GM18498 (cell line): Measurements from ENCODE around the gene BICC1.
"Not testable (repeated sequence)": the region's sequence is repeated elsewhere in the genome, so short reads cannot be mapped to it uniquely, and the experiment has no call there.

Source experiments
- ATAC-seq: cut with Tn5 transposase; IDR thresholded peaks from one replicate; pipeline ENCODE4 v1.9.1; 2021; ENCODE audit warnings: mild to moderate bottlenecking, moderate library complexity; ENCODE audit not compliant: unreplicated experiment

Gene BICC1

DNA sequence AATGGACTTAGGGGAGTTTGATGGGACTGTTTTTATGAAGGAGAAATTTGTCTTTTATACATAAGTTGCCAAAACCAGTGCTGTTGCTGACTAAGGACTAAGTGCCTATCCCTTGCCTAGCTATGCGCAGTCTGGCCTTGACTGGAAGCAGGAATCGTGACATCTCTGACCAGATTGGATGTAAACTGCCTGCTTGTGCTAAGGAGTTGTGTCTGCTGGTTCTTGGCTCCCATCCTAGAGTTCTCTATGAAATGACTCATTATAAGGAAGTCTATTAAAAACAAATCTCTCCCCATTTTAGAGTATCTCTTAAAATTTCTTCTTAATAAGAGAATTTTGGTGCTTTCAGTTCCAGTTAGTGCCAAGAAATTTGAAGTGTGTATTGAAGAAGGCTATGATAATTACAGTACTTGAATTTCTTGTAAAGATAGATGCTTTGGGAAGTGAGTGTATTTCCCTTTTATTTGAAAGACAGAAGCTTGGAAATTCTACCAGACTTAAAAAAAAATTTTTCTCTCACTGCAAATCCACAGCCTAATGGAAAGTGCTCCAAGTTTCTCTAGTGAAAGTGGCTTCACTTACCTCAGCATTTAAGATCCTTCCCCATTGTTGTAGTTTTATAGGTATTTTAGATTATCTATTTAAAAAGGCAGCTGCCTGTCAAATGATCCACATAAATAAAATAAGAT lies 77.6 kb downstream of the BICC1 start:
- no peak for ATAC-seq

- ATAC-seq, result no peak
Observed at GRCh38 chr10:58590924-58591323, 78.3 kb downstream of the BICC1 start.

DNA sequence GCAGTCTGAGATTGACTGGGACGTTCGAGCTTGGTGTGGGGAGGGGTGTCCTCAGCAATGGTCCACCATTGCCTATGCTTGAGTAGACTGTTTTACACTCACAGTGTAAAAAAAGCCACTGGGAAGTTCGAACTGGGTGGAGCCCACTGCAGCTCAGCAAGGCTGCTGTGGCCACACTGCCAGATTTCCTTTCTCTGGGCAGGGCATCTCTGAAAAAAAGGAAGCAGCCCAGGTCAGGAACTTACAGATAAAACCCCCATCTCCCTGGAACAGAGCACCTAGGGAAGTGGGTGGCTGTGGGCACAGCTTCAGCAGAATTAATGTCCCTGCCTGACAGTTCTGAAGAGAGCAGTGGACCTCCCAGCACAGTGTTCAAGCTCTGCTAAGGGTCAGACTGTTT lies 80.3 kb downstream of the BICC1 start:
- no peak for ATAC-seq

- not testable (repeated sequence) for ATAC-seq
Observed at GRCh38 chr10:58597211-58597610, 84.5 kb downstream of the BICC1 start.

GRCh38 chr10:58599927-58600553 lies 87.4 kb downstream of the BICC1 start:
- no peak for ATAC-seq

GRCh38 chr10:58608351-58608750 lies 95.7 kb downstream of the BICC1 start:
- ATAC-seq, result no peak

DNA sequence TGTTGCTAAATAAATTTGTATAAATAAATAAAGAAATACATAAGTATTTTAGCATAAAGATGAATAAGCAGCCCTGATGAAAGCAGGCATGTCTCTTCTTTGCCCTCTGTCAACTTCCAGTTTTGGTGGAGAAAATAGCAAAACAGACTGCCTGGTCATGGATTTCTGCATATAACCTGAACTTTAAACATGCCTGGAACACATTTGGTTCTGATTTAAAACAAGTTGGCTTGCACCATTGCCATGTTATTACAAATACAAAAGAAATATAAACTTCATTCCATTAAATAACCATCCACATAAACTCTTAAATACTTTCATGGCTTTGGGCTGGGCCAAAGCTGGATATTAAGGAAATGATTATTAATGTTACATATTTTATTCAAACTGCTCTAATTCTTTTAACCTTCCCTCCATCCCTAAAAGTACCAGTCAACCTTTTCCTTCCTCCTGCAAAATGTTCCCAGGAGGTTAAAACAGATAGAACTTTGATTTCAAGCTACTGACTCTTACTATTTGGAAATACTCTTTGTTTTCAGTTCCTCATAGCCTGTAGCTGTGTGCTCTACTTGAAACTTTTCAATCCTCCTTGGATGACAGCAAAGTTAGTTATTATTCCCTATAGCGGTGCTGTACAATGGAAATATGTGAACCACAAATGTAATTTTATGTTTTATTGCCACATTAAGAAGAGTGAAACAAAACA lies 96.3 kb downstream of the BICC1 start:
- no peak for ATAC-seq

DNA sequence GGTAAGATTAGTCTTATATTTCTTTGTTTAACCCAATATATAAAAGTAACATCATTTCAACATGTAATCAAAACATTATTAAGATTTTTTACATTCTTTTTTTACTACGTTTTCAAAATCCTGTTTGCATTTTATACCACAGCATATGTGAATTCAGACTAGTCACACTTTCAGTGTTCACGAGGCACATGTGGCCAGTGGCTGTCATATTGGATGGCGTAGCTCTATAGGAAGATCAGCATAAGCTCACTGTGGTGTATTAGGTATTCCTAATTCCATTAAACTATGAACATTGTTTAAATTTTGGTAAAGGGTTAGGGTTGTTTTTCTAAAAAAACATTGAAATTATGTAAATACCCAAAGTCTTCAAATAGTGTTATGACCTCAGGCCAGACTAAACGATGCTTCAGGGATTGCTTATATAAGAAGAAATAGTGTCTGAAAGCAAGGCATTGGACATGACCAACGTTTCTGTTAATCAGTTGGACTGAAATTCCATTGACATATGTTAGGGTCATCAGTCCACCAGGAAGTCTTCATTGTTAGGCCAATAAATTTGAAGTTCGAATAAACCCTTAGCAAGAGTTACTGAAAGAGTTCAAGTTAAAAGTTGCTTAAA lies 97.0 kb downstream of the BICC1 start:
- ATAC-seq, result no peak

- ATAC-seq, result no peak
Observed at GRCh38 chr10:58615237-58615935, 102.7 kb downstream of the BICC1 start.

- no peak for ATAC-seq
Observed at GRCh38 chr10:58618158-58618676, 105.5 kb downstream of the BICC1 start.

GRCh38 chr10:58621379-58622077 lies 108.9 kb downstream of the BICC1 start:
- ATAC-seq, result no peak

- ATAC-seq, result no peak
Observed at GRCh38 chr10:58622246-58622645, 109.6 kb downstream of the BICC1 start.

DNA sequence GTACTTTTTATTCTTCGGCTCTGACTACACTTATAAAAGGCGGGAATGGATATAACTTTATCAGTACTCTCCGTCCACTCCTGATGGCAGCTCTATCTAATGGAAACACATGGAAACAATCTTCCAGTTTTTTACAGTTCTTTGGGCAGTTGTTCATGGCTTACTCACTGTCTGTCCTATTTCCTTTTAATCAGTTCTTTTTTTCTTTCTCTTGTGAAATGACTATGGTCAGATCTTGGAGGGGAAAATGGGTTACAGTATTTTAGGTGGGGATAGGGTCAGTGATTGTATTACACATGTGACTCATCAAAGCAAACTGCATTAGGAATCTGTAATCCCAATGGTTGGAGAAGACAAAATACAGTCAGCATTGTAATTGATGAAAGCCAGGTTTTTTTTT lies 112.4 kb downstream of the BICC1 start:
- ATAC-seq, result no peak

DNA sequence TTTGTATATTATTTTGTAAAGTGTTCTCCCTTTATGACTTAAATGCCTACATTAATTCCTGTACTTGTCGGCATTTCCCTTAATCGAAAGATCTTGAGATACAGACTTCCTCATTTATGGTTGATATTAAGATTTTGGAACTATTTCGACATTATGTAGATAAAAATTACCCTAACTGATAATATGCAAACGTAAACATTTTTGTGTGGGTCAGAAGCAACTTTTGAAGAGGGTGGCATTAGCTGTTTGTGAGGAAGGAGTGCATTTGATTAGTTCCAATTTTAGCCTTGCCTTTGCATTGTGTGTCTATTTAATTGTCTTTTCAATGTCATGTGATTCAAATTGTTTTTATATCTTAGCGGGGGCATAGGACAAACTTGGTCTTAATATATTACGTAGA lies 114.7 kb downstream of the BICC1 start:
- no peak for ATAC-seq

- no peak for ATAC-seq
Observed at GRCh38 chr10:58631715-58632114, 119.0 kb downstream of the BICC1 start.

- ATAC-seq, result no peak
Observed at GRCh38 chr10:58632216-58632615, 119.5 kb downstream of the BICC1 start.

GRCh38 chr10:58637352-58637751 lies 124.7 kb downstream of the BICC1 start:
- ATAC-seq, result no peak

DNA sequence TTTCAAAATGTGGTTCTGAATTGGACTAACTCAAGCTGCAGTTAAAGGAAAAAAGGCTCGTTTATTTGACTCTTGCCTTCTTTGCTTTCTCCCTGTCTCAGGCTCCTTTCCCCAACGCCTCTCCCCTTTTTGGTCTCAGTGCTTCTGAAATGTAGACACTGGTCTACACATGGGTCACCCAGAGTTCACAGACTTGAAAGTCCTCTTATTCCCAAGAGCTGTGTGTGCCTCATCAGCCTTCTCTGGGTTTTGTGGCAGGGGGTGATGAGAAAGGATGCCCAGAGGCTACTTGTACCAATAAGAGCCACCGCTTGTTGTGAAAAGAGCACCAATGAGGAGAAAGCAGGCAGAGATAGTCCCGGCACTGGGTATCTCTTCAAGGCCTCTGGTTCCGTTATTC lies 125.7 kb downstream of the BICC1 start:
- no peak for ATAC-seq

DNA sequence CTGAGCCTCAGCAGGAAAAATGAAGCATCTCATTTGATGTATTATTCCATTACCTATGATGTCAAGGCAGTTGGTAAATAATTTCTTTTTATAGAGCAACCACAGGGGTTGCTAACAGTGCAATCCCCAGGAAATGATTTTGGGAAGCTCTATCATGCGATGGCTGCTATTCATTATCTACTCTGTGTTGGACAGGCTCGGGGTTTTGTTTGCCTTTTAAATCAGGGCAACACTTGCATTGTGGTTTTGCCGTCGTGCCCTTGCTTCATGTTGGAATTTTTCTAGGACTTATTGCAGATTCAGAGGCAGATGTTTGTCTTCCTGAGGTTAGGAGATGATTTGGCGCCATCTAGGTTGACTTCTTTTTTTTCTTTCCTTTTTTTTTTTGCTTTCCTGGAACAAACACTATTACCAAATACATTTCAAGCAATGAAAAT lies 128.4 kb downstream of the BICC1 start:
- ATAC-seq, result no peak

DNA sequence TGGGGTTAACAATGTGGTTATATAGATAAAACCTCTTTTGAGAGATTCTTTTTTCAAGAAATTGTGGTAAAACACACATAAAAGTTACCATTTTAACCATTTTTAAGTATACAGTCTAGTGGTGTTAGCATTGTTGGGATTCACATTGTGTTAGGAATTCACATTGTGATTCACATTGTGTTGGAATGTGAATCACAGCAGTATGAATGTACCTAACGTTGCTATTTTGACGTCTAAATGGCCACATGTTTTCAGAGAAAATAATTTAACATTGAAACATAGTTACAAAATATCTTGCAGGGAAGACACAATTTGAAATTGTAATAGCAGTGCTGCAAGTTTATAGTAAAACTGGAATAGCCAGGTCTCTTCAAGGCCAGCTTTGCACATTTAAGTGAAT lies 129.0 kb downstream of the BICC1 start:
- no peak for ATAC-seq
